Gastroesophageal sphincter (tissue), 3 donors: ENCODE data around the gene GLI2.

Experiments
- CTCF ChIP-seq, 4 experiments: fragments of 200-600 bp in 2 of 4; fragments of 450-650 bp in 2 of 4; sonication (generic) in 1 of 4; IDR thresholded peaks; one replicate each; pipeline ENCODE4 v1.5.1; 2017 to 2019; ENCODE audit warnings: antibody characterized with exemption in 4 of 4, mild to moderate bottlenecking in 2 of 4, moderate library complexity in 2 of 4
- POLR2AphosphoS5 ChIP-seq: sonication (generic); formaldehyde crosslinking; IDR thresholded peaks from one replicate; pipeline ENCODE4 v1.6.1; 2017; ENCODE audit warnings: antibody characterized with exemption

GRCh38 chr2:120772261-120772660 is 36.6 kb downstream of the GLI2 start:
- TF ChIP-seq CTCF (IDR thresholded peaks at IDR 0.05) (no peak), POLR2AphosphoS5 (no peak)
